Muscle of leg (tissue), 11 donors: ENCODE measurements around the gene SCUBE2. TPM values are rescaled to one million over a fixed set of nuclear protein-coding genes. Genes with fewer than 3 reads are reported as not detected.
"Not testable (repeated sequence)": the region's sequence is repeated elsewhere in the genome, so short reads cannot be mapped to it uniquely, and the experiment has no call there.

Experiments
- DNase-seq: peaks from one replicate; pipeline ENCODE4 v3.0.0; 2013
- H3K27ac ChIP-seq: one replicate; pipeline ENCODE4 v1.5.1; 2013; ENCODE audit warnings: mild to moderate bottlenecking, low read length, control low read depth
- H3K27me3 ChIP-seq: one replicate; pipeline ENCODE4 v1.6.1; 2013; ENCODE audit warnings: low read length; ENCODE audit not compliant: control insufficient read depth, insufficient read depth
- H3K36me3 ChIP-seq: one replicate; pipeline ENCODE4 v1.6.1; 2013; ENCODE audit warnings: low read length; ENCODE audit not compliant: control insufficient read depth, insufficient read depth
- H3K4me1 ChIP-seq: one replicate; pipeline ENCODE4 v1.6.1; 2013; ENCODE audit warnings: low read length; ENCODE audit not compliant: control insufficient read depth, insufficient read depth
- H3K4me3 ChIP-seq: one replicate; pipeline ENCODE4 v1.5.1; 2013; ENCODE audit warnings: low read length, control low read depth
- H3K9me3 ChIP-seq: replicated peaks from 2 replicates; pipeline ENCODE4 v1.6.1; 2013; ENCODE audit warnings: low read depth, low read length; ENCODE audit not compliant: control insufficient read depth
- whole genome bisulfite sequencing: methylation state at CpG from one replicate; pipeline ENCODE4 v1.1.5; 2013; ENCODE audit warnings: missing lambda C conversion rate; ENCODE audit not compliant: insufficient coverage; 5-methylcytosine and 5-hydroxymethylcytosine counted together
- polyA plus RNA-seq, 8 donors: library from polyadenylated mRNA; unstranded; fragments of 120-200 nt; gene quantifications; one replicate each; pipeline versions ENCODE4 v1.2.1 to v1.2.3, GENCODE V29; 2013; ENCODE audit warnings: inconsistent platforms in 1 of 8, low replicate concordance in 1 of 8; ENCODE audit not compliant: insufficient read length in 8 of 8, insufficient read depth in 1 of 8
- total RNA-seq: library from RNA; stranded (reverse); fragments of 120-200 nt; gene quantifications from one replicate; pipeline ENCODE4 v1.2.4, GENCODE V29; 2013

SCUBE2 gene
- total and polyA plus RNA-seq, 9 donors: 22.8 to 52.9 (median 29.6) TPM

DNA sequence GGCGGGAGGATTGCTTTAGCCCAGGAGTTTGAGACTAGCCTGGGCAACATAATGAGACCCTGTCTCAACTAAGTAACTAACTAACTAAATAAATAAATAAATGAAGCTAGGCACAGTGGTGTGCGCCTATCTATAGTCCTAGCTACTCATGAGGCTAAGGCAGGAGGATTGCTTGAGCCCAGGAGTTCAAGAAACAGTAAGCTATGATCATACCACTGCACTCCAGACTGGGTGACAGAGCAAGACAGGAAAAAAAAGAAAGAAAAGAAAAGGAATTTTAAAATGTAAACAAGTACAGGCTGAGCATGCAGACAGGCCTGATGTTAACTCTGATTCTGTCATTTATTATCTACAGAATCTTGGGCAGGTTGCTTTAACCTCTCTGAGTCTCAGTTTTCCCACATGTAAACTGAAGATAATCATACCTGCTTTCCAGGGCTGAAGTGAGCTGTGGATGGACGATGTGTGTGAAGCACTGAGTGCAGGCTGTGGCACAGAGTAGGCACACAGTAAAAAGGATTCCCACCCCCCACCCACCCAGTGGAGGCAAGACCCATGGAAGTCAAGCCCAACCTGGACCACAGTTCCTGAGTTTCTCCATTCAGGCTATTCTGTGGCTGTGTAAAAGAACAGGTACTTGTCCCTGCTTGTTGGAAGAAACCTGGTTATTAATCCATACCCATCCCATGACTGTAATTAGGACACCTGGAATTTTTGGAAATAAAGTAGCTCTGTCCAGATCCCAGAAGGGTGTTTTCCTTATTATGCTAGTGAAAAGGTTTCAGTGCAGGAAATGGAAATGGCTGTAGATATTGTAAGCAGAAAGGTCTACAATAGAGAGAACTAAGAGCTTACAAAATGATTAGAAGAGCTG lies 18.7 kb upstream of the SCUBE2 start:
- Histone ChIP-seq H3K9me3 (peaks cover 12% of the 10 kb centered on the region), H3K36me3 (no peaks in the 10 kb centered on the region), H3K4me3 (no peak overlapping the region), H3K27me3 (no peaks in the 10 kb centered on the region), H3K27ac (no peak overlapping the region), H3K4me1 (no peaks in the 10 kb centered on the region)
- no CpG with 5 or more reads among the region's 3 CpGs for WGBS
- no peak for DNase-seq

GRCh38 chr11:9104580-9104979 lies 13.2 kb upstream of the SCUBE2 start:
- WGBS: 97% methylated on average over 5 of the region's 7 CpGs
- no peak for DNase-seq

GRCh38 chr11:9103542-9104276 lies 12.3 kb upstream of the SCUBE2 start:
- H3K9me3 ChIP-seq: no peaks in the 10 kb centered on the region
- H3K27me3 ChIP-seq: no peaks in the 10 kb centered on the region
- 92% methylated on average over 5 of the region's 7 CpGs for WGBS
- no peak overlapping the region for H3K4me3 ChIP-seq
- no peaks in the 10 kb centered on the region for H3K36me3 ChIP-seq
- H3K4me1 ChIP-seq: no peaks in the 10 kb centered on the region
- no peak overlapping the region for H3K27ac ChIP-seq
- DNase-seq: no peak

More at GRCh38 chr11:9104580-9104979, 13.2 kb upstream of the SCUBE2 start:
- no peaks in the 10 kb centered on the region for H3K36me3 ChIP-seq
- H3K27ac ChIP-seq: no peak overlapping the region
- no peaks in the 10 kb centered on the region for H3K9me3 ChIP-seq
- H3K4me1 ChIP-seq: no peaks in the 10 kb centered on the region
- H3K4me3 ChIP-seq: no peak overlapping the region
- no peaks in the 10 kb centered on the region for H3K27me3 ChIP-seq

GRCh38 chr11:9099617-9100016 lies 8.2 kb upstream of the SCUBE2 start:
- DNase-seq: no peak
- no peak overlapping the region for H3K27ac ChIP-seq
- H3K27me3 ChIP-seq: no peaks in the 10 kb centered on the region
- H3K4me3 ChIP-seq: no peak overlapping the region
- no peaks in the 10 kb centered on the region for H3K4me1 ChIP-seq
- H3K9me3 ChIP-seq: no peaks in the 10 kb centered on the region
- 20% methylated on average over 1 of the region's 4 CpGs for WGBS
- no peaks in the 10 kb centered on the region for H3K36me3 ChIP-seq

DNA sequence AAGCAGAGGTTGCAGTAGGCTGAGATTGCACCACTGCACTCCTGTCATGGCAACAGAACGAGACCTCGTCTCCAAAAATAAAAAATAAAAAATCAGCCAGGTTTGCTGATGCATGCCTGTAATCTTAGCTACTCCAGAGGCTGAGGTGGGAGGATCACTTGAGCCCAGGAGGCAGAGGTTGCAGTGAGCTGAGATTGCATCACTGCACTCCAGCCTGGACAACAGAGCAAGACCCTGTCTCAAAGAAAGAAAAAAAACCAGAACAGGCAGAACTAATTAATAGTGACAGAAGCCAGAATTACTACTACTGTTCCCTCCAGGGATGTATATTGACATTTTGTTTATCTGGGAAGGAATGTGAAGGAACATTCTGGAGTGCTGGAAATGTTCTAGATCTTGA lies 7.1 kb upstream of the SCUBE2 start:
- not testable (repeated sequence) for H3K27me3 ChIP-seq, H3K4me3 ChIP-seq, H3K4me1 ChIP-seq, H3K36me3 ChIP-seq, H3K27ac ChIP-seq, H3K9me3 ChIP-seq, DNase-seq
- WGBS: 56% methylated on average over 2 of the region's 2 CpGs

GRCh38 chr11:9097186-9097943 lies 6.0 kb upstream of the SCUBE2 start:
- not testable (repeated sequence) for DNase-seq, H3K27me3 ChIP-seq, H3K36me3 ChIP-seq, H3K4me3 ChIP-seq, H3K27ac ChIP-seq, H3K9me3 ChIP-seq, H3K4me1 ChIP-seq
- 88% methylated on average over 16 of the region's 23 CpGs for WGBS

- Histone ChIP-seq H3K9me3 (no peaks in the 10 kb centered on the region), H3K4me3 (no peak overlapping the region), H3K36me3 (no peaks in the 10 kb centered on the region), H3K27ac (no peak overlapping the region), H3K4me1 (peaks cover 5% of the 10 kb centered on the region), H3K27me3 (peaks cover 6% of the 10 kb centered on the region)
- WGBS: 78% methylated on average over 2 of the region's 5 CpGs
- no peak for DNase-seq
Observed at GRCh38 chr11:9096427-9096826, 5.0 kb upstream of the SCUBE2 start.

GRCh38 chr11:9095421-9095820 lies 4.0 kb upstream of the SCUBE2 start:
- 80% methylated on average over 10 of the region's 12 CpGs for WGBS
- Histone ChIP-seq H3K27me3 (peaks cover 12% of the 10 kb centered on the region), H3K9me3 (no peaks in the 10 kb centered on the region), H3K4me1 (peaks cover 11% of the 10 kb centered on the region), H3K36me3 (no peaks in the 10 kb centered on the region), H3K4me3 (no peak overlapping the region), H3K27ac (no peak overlapping the region)
- no peak for DNase-seq

GRCh38 chr11:9094420-9094819 lies 3.0 kb upstream of the SCUBE2 start:
- no peak for DNase-seq
- 98% methylated on average over 8 of the region's 8 CpGs for WGBS
- peaks cover 19% of the 10 kb centered on the region for H3K4me1 ChIP-seq
- H3K27ac ChIP-seq: no peak overlapping the region
- no peaks in the 10 kb centered on the region for H3K9me3 ChIP-seq
- H3K4me3 ChIP-seq: no peak overlapping the region
- H3K27me3 ChIP-seq: peaks cover 17% of the 10 kb centered on the region
- no peaks in the 10 kb centered on the region for H3K36me3 ChIP-seq
